ENCODE data around the gene DNAJB13.

- TF ChIP-seq POLR2A (IDR thresholded peaks at IDR 0.05), result no peak
- TF ChIP-seq, protein P1, sequence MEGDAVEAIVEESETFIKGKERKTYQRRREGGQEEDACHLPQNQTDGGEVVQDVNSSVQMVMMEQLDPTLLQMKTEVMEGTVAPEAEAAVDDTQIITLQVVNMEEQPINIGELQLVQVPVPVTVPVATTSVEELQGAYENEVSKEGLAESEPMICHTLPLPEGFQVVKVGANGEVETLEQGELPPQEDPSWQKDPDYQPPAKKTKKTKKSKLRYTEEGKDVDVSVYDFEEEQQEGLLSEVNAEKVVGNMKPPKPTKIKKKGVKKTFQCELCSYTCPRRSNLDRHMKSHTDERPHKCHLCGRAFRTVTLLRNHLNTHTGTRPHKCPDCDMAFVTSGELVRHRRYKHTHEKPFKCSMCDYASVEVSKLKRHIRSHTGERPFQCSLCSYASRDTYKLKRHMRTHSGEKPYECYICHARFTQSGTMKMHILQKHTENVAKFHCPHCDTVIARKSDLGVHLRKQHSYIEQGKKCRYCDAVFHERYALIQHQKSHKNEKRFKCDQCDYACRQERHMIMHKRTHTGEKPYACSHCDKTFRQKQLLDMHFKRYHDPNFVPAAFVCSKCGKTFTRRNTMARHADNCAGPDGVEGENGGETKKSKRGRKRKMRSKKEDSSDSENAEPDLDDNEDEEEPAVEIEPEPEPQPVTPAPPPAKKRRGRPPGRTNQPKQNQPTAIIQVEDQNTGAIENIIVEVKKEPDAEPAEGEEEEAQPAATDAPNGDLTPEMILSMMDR (IDR thresholded peaks at IDR 0.05), result no peak
Measured at GRCh38 chr11:74019104-74019738, 68.4 kb downstream of the DNAJB13 start.

All from adrenal gland (tissue), 5 donors.